ENCODE data around the gene THBS3. TPM values are rescaled to one million over a fixed set of nuclear protein-coding genes. Genes with fewer than 3 reads are reported as not detected.
"Not testable (repeated sequence)": the region's sequence is repeated elsewhere in the genome, so short reads cannot be mapped to it uniquely, and the experiment has no call there.

Gene THBS3
- total RNA-seq, 2 experiments from 2014 or later = 25.5 to 26.1 TPM

GRCh38 chr1:155169541-155169940 lies 38.2 kb downstream of the THBS3 start:
- DNase-seq = no peak
- H3K9me3 ChIP-seq (ENCODE audit: control insufficient read depth in 1 of 2, insufficient read depth in 1 of 2, low read length in 2 of 2) = no peaks in the 10 kb centered on the region
- no peak for ATAC-seq (ENCODE audit: poor library complexity)
- TF ChIP-seq, protein P1, sequence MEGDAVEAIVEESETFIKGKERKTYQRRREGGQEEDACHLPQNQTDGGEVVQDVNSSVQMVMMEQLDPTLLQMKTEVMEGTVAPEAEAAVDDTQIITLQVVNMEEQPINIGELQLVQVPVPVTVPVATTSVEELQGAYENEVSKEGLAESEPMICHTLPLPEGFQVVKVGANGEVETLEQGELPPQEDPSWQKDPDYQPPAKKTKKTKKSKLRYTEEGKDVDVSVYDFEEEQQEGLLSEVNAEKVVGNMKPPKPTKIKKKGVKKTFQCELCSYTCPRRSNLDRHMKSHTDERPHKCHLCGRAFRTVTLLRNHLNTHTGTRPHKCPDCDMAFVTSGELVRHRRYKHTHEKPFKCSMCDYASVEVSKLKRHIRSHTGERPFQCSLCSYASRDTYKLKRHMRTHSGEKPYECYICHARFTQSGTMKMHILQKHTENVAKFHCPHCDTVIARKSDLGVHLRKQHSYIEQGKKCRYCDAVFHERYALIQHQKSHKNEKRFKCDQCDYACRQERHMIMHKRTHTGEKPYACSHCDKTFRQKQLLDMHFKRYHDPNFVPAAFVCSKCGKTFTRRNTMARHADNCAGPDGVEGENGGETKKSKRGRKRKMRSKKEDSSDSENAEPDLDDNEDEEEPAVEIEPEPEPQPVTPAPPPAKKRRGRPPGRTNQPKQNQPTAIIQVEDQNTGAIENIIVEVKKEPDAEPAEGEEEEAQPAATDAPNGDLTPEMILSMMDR (IDR thresholded peaks at IDR 0.05) = no peak
- intact Hi-C loops (cut with DNase I, micrococcal nuclease) = loop anchor here (5.0 kb wide), 2 partner anchors 42 to 122 kb away; partner anchors contain the start of gene EFNA1 (in 2 of the 2)
- ChIA-PET CTCF (interaction anchor here (0.6 to 1.6 kb wide), 2 partner anchors 37 to 78 kb away, joined by 3 to 7 read pairs; no protein-coding TSS in a partner anchor), POLR2A (no interaction called here)
- no peak overlapping the region for H3K27ac Mint-ChIP-seq
- peaks cover 0 to 7% of the 10 kb centered on the region in 2 experiments for H3K27me3 ChIP-seq (ENCODE audit: control insufficient read depth in 1 of 2, insufficient read depth in 2 of 2, low read length in 2 of 2)
- H3K4me1 Mint-ChIP-seq (ENCODE audit: low read depth) = peaks cover 43% of the 10 kb centered on the region
- H3K36me3 ChIP-seq (ENCODE audit: insufficient read depth, low read length) = peaks cover 25% of the 10 kb centered on the region
- H3K27me3 Mint-ChIP-seq = peaks cover 3% of the 10 kb centered on the region
- H3K4me1 ChIP-seq (ENCODE audit: insufficient read depth, low read length) = peaks cover 43% of the 10 kb centered on the region
- H3K9me3 Mint-ChIP-seq = no peaks in the 10 kb centered on the region
- H3K36me3 Mint-ChIP-seq (ENCODE audit: low read depth) = peaks cover 41% of the 10 kb centered on the region
- no peak overlapping the region for H3K27ac ChIP-seq (ENCODE audit: low read depth in 1 of 2, low read length in 2 of 2)
- peak overlapping the region; percentile 57 for H3K4me3 Mint-ChIP-seq
- H3K4me3 ChIP-seq (ENCODE audit: low read length) = no peak overlapping the region

DNA sequence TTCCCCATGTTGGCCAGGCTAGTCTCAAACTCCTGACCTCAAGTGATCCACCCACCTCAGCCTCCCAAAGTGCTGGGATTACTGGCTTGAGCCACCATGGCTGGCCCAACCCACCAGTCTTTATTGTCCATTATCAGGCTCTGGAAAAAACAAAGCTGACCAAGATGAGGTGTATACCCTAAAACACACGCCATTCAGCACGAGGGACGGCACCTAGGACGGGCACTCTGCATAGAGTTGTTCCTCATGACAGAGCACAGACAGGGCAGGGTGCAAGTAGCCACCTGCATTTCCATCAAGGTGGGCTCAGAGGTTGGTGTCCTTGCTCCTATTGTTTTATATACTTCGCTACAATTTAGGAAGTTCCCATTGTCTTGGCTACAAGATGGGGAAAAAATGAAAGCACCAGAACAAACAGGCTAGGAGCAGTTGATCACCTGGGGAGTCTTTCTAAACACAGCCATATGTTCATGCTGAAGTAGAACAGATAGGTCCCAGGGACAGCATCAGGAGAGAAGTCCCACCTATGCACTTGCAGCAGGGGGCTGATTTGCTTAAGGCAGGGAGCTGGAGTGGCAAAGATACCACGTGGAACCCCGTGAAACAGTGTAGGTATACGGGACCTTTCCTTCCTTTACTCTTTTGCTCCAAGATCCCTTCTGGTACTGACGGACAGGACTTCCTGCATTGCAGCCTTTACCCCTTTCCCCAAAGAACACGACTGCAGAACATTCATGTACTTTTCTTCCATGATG lies 39.1 kb downstream of the THBS3 start:
- H3K9me3 Mint-ChIP-seq = no peaks in the 10 kb centered on the region
- Histone ChIP-seq H3K27ac (ENCODE audit: low read depth in 1 of 2, low read length in 2 of 2) (no peak overlapping the region), H3K27me3 (ENCODE audit: control insufficient read depth in 1 of 2, insufficient read depth in 2 of 2, low read length in 2 of 2) (peaks cover 0 to 7% of the 10 kb centered on the region in 2 experiments), H3K4me3 (ENCODE audit: low read length) (no peak overlapping the region), H3K4me1 (ENCODE audit: insufficient read depth, low read length) (peaks cover 34% of the 10 kb centered on the region), H3K36me3 (ENCODE audit: insufficient read depth, low read length) (peaks cover 25% of the 10 kb centered on the region), H3K9me3 (ENCODE audit: control insufficient read depth in 1 of 2, insufficient read depth in 1 of 2, low read length in 2 of 2) (no peaks in the 10 kb centered on the region)
- H3K4me3 Mint-ChIP-seq = no peak overlapping the region
- intact Hi-C loops (cut with DNase I, micrococcal nuclease) = loop anchor here (1.0 to 5.0 kb wide), 3 partner anchors 41 to 121 kb away; partner anchors contain the start of gene EFNA1 (in 2 of the 2)
- H3K4me1 Mint-ChIP-seq (ENCODE audit: low read depth) = peaks cover 36% of the 10 kb centered on the region
- ATAC-seq (ENCODE audit: poor library complexity) (no peak), DNase-seq (no peak)
- ChIA-PET CTCF (interaction anchor here (0.6 to 2.1 kb wide), 11 partner anchors 25 to 124 kb away, joined by 3 to 10 read pairs (median 6); partner anchors contain the start of gene SLC50A1), POLR2A (interaction anchor here (1.0 to 1.8 kb wide), 4 partner anchors 25 to 84 kb away, joined by 3 to 9 read pairs (median 5); no protein-coding TSS in a partner anchor)
- H3K27me3 Mint-ChIP-seq = peaks cover 3% of the 10 kb centered on the region
- peaks cover 41% of the 10 kb centered on the region for H3K36me3 Mint-ChIP-seq (ENCODE audit: low read depth)
- H3K27ac Mint-ChIP-seq = no peak overlapping the region
- TF ChIP-seq, protein P1 (IDR thresholded peaks at IDR 0.05) = no peak

DNA sequence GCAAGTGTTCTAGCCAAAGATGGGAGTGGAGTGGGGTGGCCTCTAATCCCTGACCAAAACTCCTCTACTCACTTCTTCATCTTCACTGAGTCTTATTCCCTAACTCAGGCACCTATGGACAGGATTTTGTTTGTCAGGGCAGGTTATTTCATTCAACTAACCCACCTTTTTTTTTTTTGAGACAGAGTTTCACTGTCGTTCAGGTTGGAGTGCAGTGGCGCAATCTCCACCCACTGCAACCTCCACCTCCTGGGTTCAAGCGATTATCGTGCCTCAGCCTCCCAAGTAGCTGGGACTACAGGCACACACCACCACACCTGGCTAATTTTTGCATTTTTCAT lies 39.6 kb downstream of the THBS3 start:
- H3K9me3 Mint-ChIP-seq; ATAC-seq (ENCODE audit: poor library complexity); H3K4me3 ChIP-seq (ENCODE audit: low read length); H3K27ac Mint-ChIP-seq; H3K9me3 ChIP-seq (ENCODE audit: control insufficient read depth in 1 of 2, insufficient read depth in 1 of 2, low read length in 2 of 2); DNase-seq; H3K27me3 Mint-ChIP-seq; H3K27ac ChIP-seq (ENCODE audit: low read depth in 1 of 2, low read length in 2 of 2); H3K27me3 ChIP-seq (ENCODE audit: control insufficient read depth in 1 of 2, insufficient read depth in 2 of 2, low read length in 2 of 2): not testable (repeated sequence)
- CTCF ChIA-PET = interaction anchor here (0.6 to 2.1 kb wide), 16 partner anchors 25 to 123 kb away, joined by 3 to 29 read pairs (median 4); partner anchors contain the start of gene SLC50A1
- Mint-ChIP-seq H3K36me3 (ENCODE audit: low read depth) (peaks cover 36% of the 10 kb centered on the region), H3K4me3 (peak overlapping the region; percentile 21), H3K4me1 (ENCODE audit: low read depth) (peaks cover 31% of the 10 kb centered on the region)
- Histone ChIP-seq H3K4me1 (ENCODE audit: insufficient read depth, low read length) (peaks cover 29% of the 10 kb centered on the region), H3K36me3 (ENCODE audit: insufficient read depth, low read length) (peaks cover 25% of the 10 kb centered on the region)
- TF ChIP-seq, protein P1 (IDR thresholded peaks at IDR 0.05) = peak; percentile 20
- intact Hi-C loops (cut with DNase I, micrococcal nuclease) = loop anchor here (1.0 to 5.0 kb wide), 3 partner anchors 41 to 121 kb away; partner anchors contain the start of gene EFNA1 (in 2 of the 2)
- POLR2A ChIA-PET = interaction anchor here (1.0 to 1.8 kb wide), 4 partner anchors 26 to 83 kb away, joined by 3 to 9 read pairs (median 5); no protein-coding TSS in a partner anchor
